ENCODE measurements around the gene ANKRD53.
"Not testable (repeated sequence)": the region's sequence is repeated elsewhere in the genome, so short reads cannot be mapped to it uniquely, and the experiment has no call there.

ANKRD53 gene

GRCh38 chr2:71011786-71012185, 33.4 kb downstream of the ANKRD53 start:
- H3K4me3 ChIP-seq (ENCODE audit: low read depth, low read length); H3K36me3 ChIP-seq (ENCODE audit: control insufficient read depth, insufficient read depth, low read length); H3K4me1 ChIP-seq (ENCODE audit: control insufficient read depth, insufficient read depth, low read length); H3K9me3 ChIP-seq (ENCODE audit: control insufficient read depth, insufficient read depth, low read length); H3K9ac ChIP-seq (ENCODE audit: low read depth, low read length); H3K27me3 ChIP-seq (ENCODE audit: control insufficient read depth, insufficient read depth, low read length): not testable (repeated sequence)

GRCh38 chr2:71018625-71019024, 40.2 kb downstream of the ANKRD53 start:
- H3K27me3 ChIP-seq (ENCODE audit: control insufficient read depth, insufficient read depth, low read length): no peaks in the 10 kb centered on the region
- no peaks in the 10 kb centered on the region for H3K9me3 ChIP-seq (ENCODE audit: control insufficient read depth, insufficient read depth, low read length)
- H3K4me3 ChIP-seq (ENCODE audit: low read depth, low read length): no peak overlapping the region
- H3K36me3 ChIP-seq (ENCODE audit: control insufficient read depth, insufficient read depth, low read length): no peaks in the 10 kb centered on the region
- no peaks in the 10 kb centered on the region for H3K4me1 ChIP-seq (ENCODE audit: control insufficient read depth, insufficient read depth, low read length)
- H3K9ac ChIP-seq (ENCODE audit: low read depth, low read length): no peak overlapping the region

- not testable (repeated sequence) for H3K27me3 ChIP-seq (ENCODE audit: control insufficient read depth, insufficient read depth, low read length); H3K4me3 ChIP-seq (ENCODE audit: low read depth, low read length); H3K4me1 ChIP-seq (ENCODE audit: control insufficient read depth, insufficient read depth, low read length); H3K9ac ChIP-seq (ENCODE audit: low read depth, low read length); H3K9me3 ChIP-seq (ENCODE audit: control insufficient read depth, insufficient read depth, low read length); H3K36me3 ChIP-seq (ENCODE audit: control insufficient read depth, insufficient read depth, low read length)
These were observed 41.6 kb downstream of the ANKRD53 start for GRCh38 chr2:71019989-71020388.

GRCh38 chr2:71021394-71021793, 43.0 kb downstream of the ANKRD53 start:
- H3K4me3 ChIP-seq (ENCODE audit: low read depth, low read length); H3K9me3 ChIP-seq (ENCODE audit: control insufficient read depth, insufficient read depth, low read length); H3K4me1 ChIP-seq (ENCODE audit: control insufficient read depth, insufficient read depth, low read length); H3K27me3 ChIP-seq (ENCODE audit: control insufficient read depth, insufficient read depth, low read length); H3K9ac ChIP-seq (ENCODE audit: low read depth, low read length); H3K36me3 ChIP-seq (ENCODE audit: control insufficient read depth, insufficient read depth, low read length): not testable (repeated sequence)

GRCh38 chr2:71023553-71024243, 45.3 kb downstream of the ANKRD53 start:
- H3K36me3 ChIP-seq (ENCODE audit: control insufficient read depth, insufficient read depth, low read length); H3K27me3 ChIP-seq (ENCODE audit: control insufficient read depth, insufficient read depth, low read length): not testable (repeated sequence)

More at GRCh38 chr2:71023553-71024243, 45.3 kb downstream of the ANKRD53 start:
- H3K9me3 ChIP-seq (ENCODE audit: control insufficient read depth, insufficient read depth, low read length); H3K4me3 ChIP-seq (ENCODE audit: low read depth, low read length); H3K9ac ChIP-seq (ENCODE audit: low read depth, low read length); H3K4me1 ChIP-seq (ENCODE audit: control insufficient read depth, insufficient read depth, low read length): not testable (repeated sequence)

Measured in iPS-15b (cell line).